K562 (cell line): Measurements from ENCODE around the gene KISS1R. TPM values are rescaled to one million over a fixed set of nuclear protein-coding genes. Genes with fewer than 3 reads are reported as not detected.

Experiments
- ATAC-seq: fragments of 200-7000 bp; cut with Tn5 transposase; 3 replicates; pipeline ENCODE4 v1.9.1; 2020; ENCODE audit warnings: moderate library complexity
- BruUV-seq: library from RNA; stranded (reverse); fragments of 400-500 nt; replicated peaks from 2 replicates; lab custom pipeline; 2021; lab: Mats Ljungman, UMichigan
- CTCF ChIA-PET: fragments of 300-600 bp; formaldehyde crosslinking; extraction: SDS; loops from one replicate; lab custom pipeline; 2021; ENCODE audit warnings: low intra/inter-chr PET ratio; lab: Yijun Ruan, JAX
- POLR2A ChIA-PET: fragments of 300-600, 350-650 bp; sonication (Branson Sonifier 250); formaldehyde crosslinking; extraction: SDS; loops from one replicate; lab custom pipeline; 2021; ENCODE audit warnings: antibody characterized with exemption, inconsistent platforms; lab: Yijun Ruan, JAX
- DNase-seq, 4 experiments: peaks; one replicate each; pipeline versions ENCODE4 v3.0.0 to v3.0.0-alpha.2; 2011 to 2018; ENCODE audit warnings: low spot score in 3 of 4, mixed read lengths in 3 of 4; ENCODE audit errors: extremely low read depth in 1 of 4
- FAIRE-seq: peaks from 2 replicates; lab custom pipeline; 2011; peaks lifted over from hg19 to GRCh38; lab: Jason Lieb, UNC
- H2AFZ ChIP-seq: 2 replicates; pipeline ENCODE4 v1.6.0; 2011; ENCODE audit warnings: low read depth, low read length, control low read depth, inconsistent platforms
- H3K27ac ChIP-seq: fragments of 200-600 bp; 3 replicates; pipeline ENCODE4 v1.8.0; 2011; ENCODE audit warnings: low read depth, mild to moderate bottlenecking, control low read depth, inconsistent platforms, low read length, moderate library complexity, mixed read lengths; ENCODE audit errors: extremely low read depth
- H3K27me3 ChIP-seq, 2 experiments: fragments of 300-600 bp in 1 of 2; 2 replicates in 1 of 2; 3 replicates in 1 of 2; pipeline versions ENCODE4 v1.6.0 to v1.8.0; 2011; ENCODE audit warnings: inconsistent platforms in 2 of 2, low read length in 2 of 2, mild to moderate bottlenecking in 1 of 2, mixed read lengths in 1 of 2, moderate library complexity in 1 of 2; ENCODE audit not compliant: control insufficient read depth in 2 of 2, insufficient read depth in 2 of 2
- H3K36me3 ChIP-seq: fragments of 300-600 bp; 3 replicates; pipeline ENCODE4 v1.8.0; 2011; ENCODE audit warnings: mild to moderate bottlenecking, low read length, inconsistent platforms; ENCODE audit not compliant: control insufficient read depth, insufficient read depth
- H3K4me1 ChIP-seq, 2 experiments: fragments of 200-600 bp in 1 of 2; replicated peaks in 1 of 2; 2 replicates in 1 of 2; 3 replicates in 1 of 2; pipeline versions ENCODE4 v1.5.1 to v1.8.0; 2011; ENCODE audit warnings: inconsistent platforms in 2 of 2, low read length in 2 of 2, mild to moderate bottlenecking in 1 of 2, mixed read lengths in 1 of 2, moderate library complexity in 1 of 2; ENCODE audit not compliant: control insufficient read depth in 2 of 2, insufficient read depth in 2 of 2
- H3K4me2 ChIP-seq: 2 replicates; pipeline ENCODE4 v1.6.1; 2011; ENCODE audit warnings: low read length, control low read depth, inconsistent platforms, mixed read lengths; ENCODE audit not compliant: insufficient read depth
- H3K4me3 ChIP-seq: fragments of 200-600 bp; sonication (generic), shearing (Covaris generic); 2 replicates; pipeline ENCODE4 v1.5.1; 2016; ENCODE audit warnings: control low read depth, inconsistent platforms
- H3K79me2 ChIP-seq: fragments of 200-600 bp; 3 replicates; pipeline ENCODE4 v1.8.0; 2011; ENCODE audit warnings: low read length, inconsistent platforms; ENCODE audit not compliant: control insufficient read depth, insufficient read depth
- H3K9ac ChIP-seq, 2 experiments: 2 replicates each; pipeline versions ENCODE4 v1.6.0 to v1.6.1; 2011; ENCODE audit warnings: low read depth in 2 of 2, low read length in 2 of 2, control low read depth in 1 of 2, inconsistent platforms in 1 of 2, mild to moderate bottlenecking in 1 of 2, mixed read lengths in 1 of 2; ENCODE audit not compliant: insufficient read depth in 1 of 2
- H3K9me1 ChIP-seq: one replicate; pipeline ENCODE4 v1.6.0; 2011; ENCODE audit warnings: inconsistent platforms, mild to moderate bottlenecking, low read length, moderate library complexity; ENCODE audit not compliant: control insufficient read depth, insufficient read depth
- H3K9me3 ChIP-seq: replicated peaks from 2 replicates; pipeline ENCODE4 v1.5.1; 2011; ENCODE audit warnings: low read depth, low read length, inconsistent platforms; ENCODE audit not compliant: control insufficient read depth, insufficient read depth
- H4K20me1 ChIP-seq: replicated peaks from 2 replicates; pipeline ENCODE4 v1.6.1; 2011; ENCODE audit warnings: low read length, inconsistent platforms, mixed read lengths; ENCODE audit not compliant: control insufficient read depth, insufficient read depth
- HDAC8 ChIP-seq: fragments of 450-650 bp; IDR thresholded peaks from 2 replicates; pipeline ENCODE4 v1.6.1; 2016; ENCODE audit warnings: mild to moderate bottlenecking, missing genetic modification characterization, moderate library complexity, missing compliant biosample characterization
- L3MBTL2 ChIP-seq: fragments of 450-650 bp; IDR thresholded peaks from 2 replicates; pipeline ENCODE4 v1.6.1; 2016; ENCODE audit warnings: mild to moderate bottlenecking, moderate library complexity
- POLR2G ChIP-seq: fragments of 200-400 bp; formaldehyde crosslinking; IDR thresholded peaks from 2 replicates; pipeline ENCODE4 v1.6.1; 2017; ENCODE audit warnings: low read depth, mild to moderate bottlenecking, antibody characterized with exemption, low read length, moderate library complexity
- XRCC5 ChIP-seq: fragments of 200-400 bp; formaldehyde crosslinking; IDR thresholded peaks from 2 replicates; pipeline ENCODE4 v1.6.1; 2017; ENCODE audit warnings: low read depth, mild to moderate bottlenecking, low read length
- ZFX ChIP-seq: sonication (generic); formaldehyde crosslinking; IDR thresholded peaks from 2 replicates; pipeline ENCODE4 v1.8.0; 2022; ENCODE audit warnings: mild to moderate bottlenecking, missing genetic modification reagents, moderate library complexity
- WGBS: fragments of 100-300 bp; shearing (Covaris generic); methylation state at CpG from one replicate; pipeline ENCODE4 v1.1.6; 2016; ENCODE audit warnings: low coverage, mixed read lengths; ENCODE audit not compliant: insufficient coverage; ENCODE audit errors: missing lambda C conversion rate; 5-methylcytosine and 5-hydroxymethylcytosine counted together
- in situ Hi-C: fragments of 300-500 bp; cut with MboI; formaldehyde crosslinking; loops from 4 replicates; pipeline ENCODE4 v1.15.0; 2018; ENCODE audit warnings: inconsistent platforms, mixed read lengths
- intact Hi-C: fragments of 100-400 bp; cut with micrococcal nuclease; formaldehyde crosslinking; loops from 2 replicates; pipeline ENCODE4 v1.14.2; 2022
- polyA plus RNA-seq, 8 experiments: library from polyadenylated mRNA; depleted of rRNA in 4 of 8; stranded (reverse) in 5 of 8; unstranded in 3 of 8; fragments of >200 nt; fragmentation: Nextera tagmentation in 2 of 8; fragmentation: Illumina TruSeq in 1 of 8; extraction: Ambion mirVana in 2 of 8; extraction: Trizol in 1 of 8; gene quantifications; 2 replicates each; pipeline versions ENCODE4 v1.2.1 to v1.2.3, GENCODE V29; 2011 to 2014; ENCODE audit warnings: inconsistent platforms in 1 of 8, missing spikeins in 1 of 8
- total RNA-seq, 7 experiments: library from RNA; depleted of rRNA in 6 of 7; stranded (reverse); fragments of >200 nt in 6 of 7; fragmentation: Illumina TruSeq in 2 of 7; extraction: Trizol in 2 of 7; gene quantifications; 2 replicates each; pipeline versions ENCODE4 v1.2.1 to v1.2.3, GENCODE V29; 2011 to 2021; ENCODE audit warnings: low replicate concordance in 1 of 7
- TF ChIP-seq, protein P1 (sequence below): sonication (generic); formaldehyde crosslinking; IDR thresholded peaks from 2 replicates; pipeline ENCODE4 v1.8.0; 2023; ENCODE audit warnings: mild to moderate bottlenecking, missing genetic modification reagents
- TF ChIP-seq, protein P2 (sequence below): fragments of 250-450 bp; sonication (Bioruptor Pico); IDR thresholded peaks from 2 replicates; pipeline ENCODE4 v1.4.0; 2020

Gene KISS1R
- total and polyA plus RNA-seq, 9 of the 15 experiments (the other 6 are each of a cell fraction or from before 2014, with no cell fraction given) = 0.37 to 39.4 (median 2.0) TPM

DNA sequence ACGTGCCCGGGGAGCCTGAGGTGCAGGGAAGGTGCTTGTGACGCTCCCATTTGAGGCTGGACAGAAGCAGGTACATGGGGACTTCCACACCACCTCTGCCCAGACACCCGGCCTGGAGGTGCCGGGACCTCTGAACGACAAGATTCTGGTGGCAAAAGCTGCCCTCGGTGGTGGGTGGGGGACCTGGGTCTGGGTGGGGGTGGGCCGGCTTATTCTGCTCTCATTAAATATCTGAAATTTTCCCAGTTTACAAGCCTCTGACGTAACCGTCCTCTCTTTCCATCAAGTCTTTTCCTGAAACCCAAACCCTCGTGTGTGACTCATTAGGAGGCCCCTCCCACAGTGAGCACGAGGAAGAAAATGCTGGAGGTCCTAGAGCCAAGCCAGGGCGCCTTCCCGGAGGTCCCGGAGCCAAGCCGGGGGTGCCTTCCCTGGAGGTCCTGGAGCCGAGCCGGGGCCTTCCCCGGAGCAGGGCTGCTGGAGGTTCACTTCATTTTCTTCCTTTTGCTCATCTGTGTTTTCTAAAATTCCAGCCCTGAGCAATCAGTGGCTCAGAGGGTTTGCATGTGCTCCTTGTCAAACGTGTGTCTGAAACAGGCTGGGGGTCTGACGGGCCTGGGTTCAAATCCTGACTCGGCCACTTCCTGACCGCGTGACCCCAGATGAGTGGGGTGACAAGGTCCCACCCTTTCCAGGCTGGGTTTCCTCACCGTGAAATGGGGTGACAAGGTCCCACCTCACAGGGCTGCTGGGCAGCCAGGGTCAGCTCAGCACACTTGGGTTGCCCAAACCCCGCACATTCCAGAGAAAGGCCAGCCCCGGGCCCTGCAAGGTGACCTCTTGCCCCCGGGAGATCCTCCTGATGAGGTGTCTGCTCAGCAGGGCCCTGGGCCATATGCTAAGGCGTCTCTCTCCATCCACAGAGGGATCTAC is 47.6 kb upstream of the KISS1R start:
- BruUV-seq = TSS peak; percentile 30
- Histone ChIP-seq H3K27ac (peak overlapping the region; percentile 59), H3K9me1 (no peaks in the 10 kb centered on the region)
- 0 out of 2 replicates have a peak, but pooled peaks have one; percentile 33 for TF ChIP-seq L3MBTL2
- TF ChIP-seq POLR2G = peak; percentile 49; the same call in 1 of the 2 replicates
- TF ChIP-seq ZFX = peak; percentile 11; the same call in 1 of the 2 replicates
- no peak for TF ChIP-seq HDAC8 (tag)
- TF ChIP-seq, protein P1, sequence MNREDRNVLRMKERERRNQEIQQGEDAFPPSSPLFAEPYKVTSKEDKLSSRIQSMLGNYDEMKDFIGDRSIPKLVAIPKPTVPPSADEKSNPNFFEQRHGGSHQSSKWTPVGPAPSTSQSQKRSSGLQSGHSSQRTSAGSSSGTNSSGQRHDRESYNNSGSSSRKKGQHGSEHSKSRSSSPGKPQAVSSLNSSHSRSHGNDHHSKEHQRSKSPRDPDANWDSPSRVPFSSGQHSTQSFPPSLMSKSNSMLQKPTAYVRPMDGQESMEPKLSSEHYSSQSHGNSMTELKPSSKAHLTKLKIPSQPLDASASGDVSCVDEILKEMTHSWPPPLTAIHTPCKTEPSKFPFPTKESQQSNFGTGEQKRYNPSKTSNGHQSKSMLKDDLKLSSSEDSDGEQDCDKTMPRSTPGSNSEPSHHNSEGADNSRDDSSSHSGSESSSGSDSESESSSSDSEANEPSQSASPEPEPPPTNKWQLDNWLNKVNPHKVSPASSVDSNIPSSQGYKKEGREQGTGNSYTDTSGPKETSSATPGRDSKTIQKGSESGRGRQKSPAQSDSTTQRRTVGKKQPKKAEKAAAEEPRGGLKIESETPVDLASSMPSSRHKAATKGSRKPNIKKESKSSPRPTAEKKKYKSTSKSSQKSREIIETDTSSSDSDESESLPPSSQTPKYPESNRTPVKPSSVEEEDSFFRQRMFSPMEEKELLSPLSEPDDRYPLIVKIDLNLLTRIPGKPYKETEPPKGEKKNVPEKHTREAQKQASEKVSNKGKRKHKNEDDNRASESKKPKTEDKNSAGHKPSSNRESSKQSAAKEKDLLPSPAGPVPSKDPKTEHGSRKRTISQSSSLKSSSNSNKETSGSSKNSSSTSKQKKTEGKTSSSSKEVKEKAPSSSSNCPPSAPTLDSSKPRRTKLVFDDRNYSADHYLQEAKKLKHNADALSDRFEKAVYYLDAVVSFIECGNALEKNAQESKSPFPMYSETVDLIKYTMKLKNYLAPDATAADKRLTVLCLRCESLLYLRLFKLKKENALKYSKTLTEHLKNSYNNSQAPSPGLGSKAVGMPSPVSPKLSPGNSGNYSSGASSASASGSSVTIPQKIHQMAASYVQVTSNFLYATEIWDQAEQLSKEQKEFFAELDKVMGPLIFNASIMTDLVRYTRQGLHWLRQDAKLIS (CRISPR knock-in tag) = 0 out of 2 replicates have a peak, but pooled peaks have one; percentile 36
- TF ChIP-seq, protein P2, sequence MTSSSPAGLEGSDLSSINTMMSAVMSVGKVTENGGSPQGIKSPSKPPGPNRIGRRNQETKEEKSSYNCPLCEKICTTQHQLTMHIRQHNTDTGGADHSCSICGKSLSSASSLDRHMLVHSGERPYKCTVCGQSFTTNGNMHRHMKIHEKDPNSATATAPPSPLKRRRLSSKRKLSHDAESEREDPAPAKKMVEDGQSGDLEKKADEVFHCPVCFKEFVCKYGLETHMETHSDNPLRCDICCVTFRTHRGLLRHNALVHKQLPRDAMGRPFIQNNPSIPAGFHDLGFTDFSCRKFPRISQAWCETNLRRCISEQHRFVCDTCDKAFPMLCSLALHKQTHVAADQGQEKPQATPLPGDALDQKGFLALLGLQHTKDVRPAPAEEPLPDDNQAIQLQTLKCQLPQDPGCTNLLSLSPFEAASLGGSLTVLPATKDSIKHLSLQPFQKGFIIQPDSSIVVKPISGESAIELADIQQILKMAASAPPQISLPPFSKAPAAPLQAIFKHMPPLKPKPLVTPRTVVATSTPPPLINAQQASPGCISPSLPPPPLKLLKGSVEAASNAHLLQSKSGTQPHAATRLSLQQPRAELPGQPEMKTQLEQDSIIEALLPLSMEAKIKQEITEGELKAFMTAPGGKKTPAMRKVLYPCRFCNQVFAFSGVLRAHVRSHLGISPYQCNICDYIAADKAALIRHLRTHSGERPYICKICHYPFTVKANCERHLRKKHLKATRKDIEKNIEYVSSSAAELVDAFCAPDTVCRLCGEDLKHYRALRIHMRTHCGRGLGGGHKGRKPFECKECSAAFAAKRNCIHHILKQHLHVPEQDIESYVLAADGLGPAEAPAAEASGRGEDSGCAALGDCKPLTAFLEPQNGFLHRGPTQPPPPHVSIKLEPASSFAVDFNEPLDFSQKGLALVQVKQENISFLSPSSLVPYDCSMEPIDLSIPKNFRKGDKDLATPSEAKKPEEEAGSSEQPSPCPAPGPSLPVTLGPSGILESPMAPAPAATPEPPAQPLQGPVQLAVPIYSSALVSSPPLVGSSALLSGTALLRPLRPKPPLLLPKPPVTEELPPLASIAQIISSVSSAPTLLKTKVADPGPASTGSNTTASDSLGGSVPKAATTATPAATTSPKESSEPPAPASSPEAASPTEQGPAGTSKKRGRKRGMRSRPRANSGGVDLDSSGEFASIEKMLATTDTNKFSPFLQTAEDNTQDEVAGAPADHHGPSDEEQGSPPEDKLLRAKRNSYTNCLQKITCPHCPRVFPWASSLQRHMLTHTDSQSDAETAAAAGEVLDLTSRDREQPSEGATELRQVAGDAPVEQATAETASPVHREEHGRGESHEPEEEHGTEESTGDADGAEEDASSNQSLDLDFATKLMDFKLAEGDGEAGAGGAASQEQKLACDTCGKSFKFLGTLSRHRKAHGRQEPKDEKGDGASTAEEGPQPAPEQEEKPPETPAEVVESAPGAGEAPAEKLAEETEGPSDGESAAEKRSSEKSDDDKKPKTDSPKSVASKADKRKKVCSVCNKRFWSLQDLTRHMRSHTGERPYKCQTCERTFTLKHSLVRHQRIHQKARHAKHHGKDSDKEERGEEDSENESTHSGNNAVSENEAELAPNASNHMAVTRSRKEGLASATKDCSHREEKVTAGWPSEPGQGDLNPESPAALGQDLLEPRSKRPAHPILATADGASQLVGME (CRISPR knock-in tag) = no peak
- TF ChIP-seq XRCC5 = 0 out of 2 replicates have a peak, but pooled peaks have one; percentile 39

More for the DNA sequence above, 47.6 kb upstream of the KISS1R start:
- Histone ChIP-seq H3K9me3 (no peaks in the 10 kb centered on the region), H2AFZ (no peak overlapping the region), H3K36me3 (peaks cover 71% of the 10 kb centered on the region; the same call in 2 of the 3 replicates), H3K9ac (peak overlapping the region; percentile 34 to 86; a peak in 3 of 4 replicates), H3K4me1 (peaks cover 16 to 78% of the 10 kb centered on the region in 2 experiments), H3K4me2 (no peak overlapping the region), H3K79me2 (no peaks in the 10 kb centered on the region), H4K20me1 (no peaks in the 10 kb centered on the region; the same call in 1 of the 2 replicates), H3K4me3 (no peak overlapping the region), H3K27me3 (no peaks in the 10 kb centered on the region)
- 65% methylated on average over 27 of the region's 29 CpGs for WGBS
- FAIRE-seq (peak; percentile 76), ATAC-seq (no peak), DNase-seq (peak in 1 of 4 experiments; percentile 56)
- intact Hi-C loops = no loop called here
- CTCF ChIA-PET = no interaction called here
- POLR2A ChIA-PET = interaction anchor here (0.5 to 0.6 kb wide), 2 partner anchors 47 to 71 kb away, joined by 4 read pairs; no protein-coding TSS in a partner anchor
- in situ Hi-C loops = no loop called here
